ENCODE measurements around the gene ECEL1. TPM values are rescaled to one million over a fixed set of nuclear protein-coding genes. Genes with fewer than 3 reads are reported as not detected.

ECEL1 gene
- total RNA-seq, 1 experiment from 2014 or later = 23.3 TPM

DNA sequence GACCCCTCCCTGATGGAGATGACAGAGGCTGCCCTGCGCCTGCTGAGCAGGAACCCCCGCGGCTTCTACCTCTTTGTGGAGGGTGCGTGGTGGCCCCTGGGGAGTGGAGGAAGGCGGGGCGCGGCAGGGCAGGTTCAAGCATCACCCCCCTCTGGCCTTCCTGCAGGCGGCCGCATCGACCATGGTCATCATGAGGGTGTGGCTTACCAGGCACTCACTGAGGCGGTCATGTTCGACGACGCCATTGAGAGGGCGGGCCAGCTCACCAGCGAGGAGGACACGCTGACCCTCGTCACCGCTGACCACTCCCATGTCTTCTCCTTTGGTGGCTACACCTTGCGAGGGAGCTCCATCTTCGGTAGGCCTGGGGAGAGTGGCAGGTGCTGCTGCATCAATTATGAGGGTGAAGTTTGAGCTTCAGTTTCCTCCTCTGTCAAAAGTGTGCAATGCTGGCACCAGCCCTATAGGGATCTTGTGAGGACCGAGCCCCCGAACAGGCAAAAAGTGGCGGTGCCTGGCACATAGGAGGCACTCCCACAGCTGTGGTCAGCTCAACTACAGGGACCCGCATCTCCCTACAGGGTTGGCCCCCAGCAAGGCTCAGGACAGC lies 29.5 kb downstream of the ECEL1 start:
- TF ChIP-seq ZNF416 (CRISPR knock-in tag; IDR thresholded peaks at IDR 0.05) (no peak), ELF4 (CRISPR knock-in tag; IDR thresholded peaks at IDR 0.05; ENCODE audit: low read depth) (no peak), TEAD4 (CRISPR knock-in tag; IDR thresholded peaks at IDR 0.05) (no peak), MXD4 (CRISPR knock-in tag; IDR thresholded peaks at IDR 0.05; ENCODE audit: borderline replicate concordance) (no peak), GABPB1 (CRISPR knock-in tag; IDR thresholded peaks at IDR 0.05) (no peak)
- TF ChIP-seq, protein P1, sequence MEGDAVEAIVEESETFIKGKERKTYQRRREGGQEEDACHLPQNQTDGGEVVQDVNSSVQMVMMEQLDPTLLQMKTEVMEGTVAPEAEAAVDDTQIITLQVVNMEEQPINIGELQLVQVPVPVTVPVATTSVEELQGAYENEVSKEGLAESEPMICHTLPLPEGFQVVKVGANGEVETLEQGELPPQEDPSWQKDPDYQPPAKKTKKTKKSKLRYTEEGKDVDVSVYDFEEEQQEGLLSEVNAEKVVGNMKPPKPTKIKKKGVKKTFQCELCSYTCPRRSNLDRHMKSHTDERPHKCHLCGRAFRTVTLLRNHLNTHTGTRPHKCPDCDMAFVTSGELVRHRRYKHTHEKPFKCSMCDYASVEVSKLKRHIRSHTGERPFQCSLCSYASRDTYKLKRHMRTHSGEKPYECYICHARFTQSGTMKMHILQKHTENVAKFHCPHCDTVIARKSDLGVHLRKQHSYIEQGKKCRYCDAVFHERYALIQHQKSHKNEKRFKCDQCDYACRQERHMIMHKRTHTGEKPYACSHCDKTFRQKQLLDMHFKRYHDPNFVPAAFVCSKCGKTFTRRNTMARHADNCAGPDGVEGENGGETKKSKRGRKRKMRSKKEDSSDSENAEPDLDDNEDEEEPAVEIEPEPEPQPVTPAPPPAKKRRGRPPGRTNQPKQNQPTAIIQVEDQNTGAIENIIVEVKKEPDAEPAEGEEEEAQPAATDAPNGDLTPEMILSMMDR (IDR thresholded peaks at IDR 0.05) = no peak
- TF ChIP-seq, protein P2, sequence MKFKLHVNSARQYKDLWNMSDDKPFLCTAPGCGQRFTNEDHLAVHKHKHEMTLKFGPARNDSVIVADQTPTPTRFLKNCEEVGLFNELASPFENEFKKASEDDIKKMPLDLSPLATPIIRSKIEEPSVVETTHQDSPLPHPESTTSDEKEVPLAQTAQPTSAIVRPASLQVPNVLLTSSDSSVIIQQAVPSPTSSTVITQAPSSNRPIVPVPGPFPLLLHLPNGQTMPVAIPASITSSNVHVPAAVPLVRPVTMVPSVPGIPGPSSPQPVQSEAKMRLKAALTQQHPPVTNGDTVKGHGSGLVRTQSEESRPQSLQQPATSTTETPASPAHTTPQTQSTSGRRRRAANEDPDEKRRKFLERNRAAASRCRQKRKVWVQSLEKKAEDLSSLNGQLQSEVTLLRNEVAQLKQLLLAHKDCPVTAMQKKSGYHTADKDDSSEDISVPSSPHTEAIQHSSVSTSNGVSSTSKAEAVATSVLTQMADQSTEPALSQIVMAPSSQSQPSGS (CRISPR knock-in tag; IDR thresholded peaks at IDR 0.05; ENCODE audit: borderline replicate concordance, low read depth) = no peak
- TF ChIP-seq, protein P3, sequence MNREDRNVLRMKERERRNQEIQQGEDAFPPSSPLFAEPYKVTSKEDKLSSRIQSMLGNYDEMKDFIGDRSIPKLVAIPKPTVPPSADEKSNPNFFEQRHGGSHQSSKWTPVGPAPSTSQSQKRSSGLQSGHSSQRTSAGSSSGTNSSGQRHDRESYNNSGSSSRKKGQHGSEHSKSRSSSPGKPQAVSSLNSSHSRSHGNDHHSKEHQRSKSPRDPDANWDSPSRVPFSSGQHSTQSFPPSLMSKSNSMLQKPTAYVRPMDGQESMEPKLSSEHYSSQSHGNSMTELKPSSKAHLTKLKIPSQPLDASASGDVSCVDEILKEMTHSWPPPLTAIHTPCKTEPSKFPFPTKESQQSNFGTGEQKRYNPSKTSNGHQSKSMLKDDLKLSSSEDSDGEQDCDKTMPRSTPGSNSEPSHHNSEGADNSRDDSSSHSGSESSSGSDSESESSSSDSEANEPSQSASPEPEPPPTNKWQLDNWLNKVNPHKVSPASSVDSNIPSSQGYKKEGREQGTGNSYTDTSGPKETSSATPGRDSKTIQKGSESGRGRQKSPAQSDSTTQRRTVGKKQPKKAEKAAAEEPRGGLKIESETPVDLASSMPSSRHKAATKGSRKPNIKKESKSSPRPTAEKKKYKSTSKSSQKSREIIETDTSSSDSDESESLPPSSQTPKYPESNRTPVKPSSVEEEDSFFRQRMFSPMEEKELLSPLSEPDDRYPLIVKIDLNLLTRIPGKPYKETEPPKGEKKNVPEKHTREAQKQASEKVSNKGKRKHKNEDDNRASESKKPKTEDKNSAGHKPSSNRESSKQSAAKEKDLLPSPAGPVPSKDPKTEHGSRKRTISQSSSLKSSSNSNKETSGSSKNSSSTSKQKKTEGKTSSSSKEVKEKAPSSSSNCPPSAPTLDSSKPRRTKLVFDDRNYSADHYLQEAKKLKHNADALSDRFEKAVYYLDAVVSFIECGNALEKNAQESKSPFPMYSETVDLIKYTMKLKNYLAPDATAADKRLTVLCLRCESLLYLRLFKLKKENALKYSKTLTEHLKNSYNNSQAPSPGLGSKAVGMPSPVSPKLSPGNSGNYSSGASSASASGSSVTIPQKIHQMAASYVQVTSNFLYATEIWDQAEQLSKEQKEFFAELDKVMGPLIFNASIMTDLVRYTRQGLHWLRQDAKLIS (CRISPR knock-in tag; IDR thresholded peaks at IDR 0.05; ENCODE audit: borderline replicate concordance) = no peak
- ChIA-PET POLR2A (interaction anchor here (0.5 kb wide), 1 partner anchor 80 kb away, joined by 4 read pairs; no protein-coding TSS in a partner anchor), CTCF (interaction anchor here (1.6 to 2.1 kb wide), 2 partner anchors 10 to 64 kb away, joined by 4 to 6 read pairs; no protein-coding TSS in a partner anchor)
- peaks cover 4% of the 10 kb centered on the region; the same call in 1 of the 2 replicates for H3K27me3 Mint-ChIP-seq (ENCODE audit: low read depth)
- H3K4me3 Mint-ChIP-seq = no peak overlapping the region
- H3K27ac Mint-ChIP-seq = no peak overlapping the region
- H3K9me3 Mint-ChIP-seq = no peaks in the 10 kb centered on the region
- no peak for ATAC-seq
- DNase-seq (ENCODE audit: low spot score) = no peak
- H3K36me3 Mint-ChIP-seq = no peaks in the 10 kb centered on the region
- H3K4me1 Mint-ChIP-seq = no peaks in the 10 kb centered on the region

DNA sequence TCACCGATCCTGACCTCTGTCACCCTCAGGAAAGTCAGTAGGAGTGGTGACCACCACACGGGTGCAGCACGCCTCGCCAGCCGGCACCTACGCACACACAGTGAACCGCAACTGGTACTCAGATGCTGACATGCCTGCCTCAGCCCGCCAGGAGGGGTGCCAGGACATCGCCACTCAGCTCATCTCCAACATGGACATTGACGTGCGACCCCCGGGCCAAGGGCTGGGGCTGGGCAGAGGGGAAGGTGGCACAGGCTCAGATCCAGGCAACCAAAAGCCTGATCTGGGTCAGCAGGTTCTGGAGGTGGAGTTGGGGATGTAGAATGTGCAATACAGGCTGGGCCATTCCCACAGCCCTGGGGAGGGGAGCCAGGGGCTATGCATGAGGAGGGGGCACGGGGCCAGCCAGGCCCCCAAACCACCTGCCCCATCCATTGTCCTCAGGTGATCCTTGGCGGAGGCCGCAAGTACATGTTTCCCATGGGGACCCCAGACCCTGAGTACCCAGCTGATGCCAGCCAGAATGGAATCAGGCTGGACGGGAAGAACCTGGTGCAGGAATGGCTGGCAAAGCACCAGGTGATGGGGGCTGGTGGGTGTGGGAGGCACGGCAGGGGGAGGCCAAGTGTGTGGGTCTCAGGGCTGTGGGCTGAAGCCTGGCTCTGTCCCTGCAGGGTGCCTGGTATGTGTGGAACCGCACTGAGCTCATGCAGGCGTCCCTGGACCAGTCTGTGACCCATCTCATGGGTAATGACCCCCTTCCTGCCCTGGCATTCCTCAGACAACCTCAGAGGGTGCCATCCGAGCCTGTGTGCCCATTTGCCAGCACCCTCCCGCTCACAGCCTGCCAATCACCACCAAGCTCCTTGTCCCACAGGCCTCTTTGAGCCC lies 30.3 kb downstream of the ECEL1 start:
- CTCF ChIA-PET = interaction anchor here (1.6 to 2.1 kb wide), 2 partner anchors 10 to 64 kb away, joined by 4 to 6 read pairs; no protein-coding TSS in a partner anchor
- H3K27ac Mint-ChIP-seq = no peak overlapping the region
- no peaks in the 10 kb centered on the region for H3K4me1 Mint-ChIP-seq
- H3K36me3 Mint-ChIP-seq = no peaks in the 10 kb centered on the region
- no peaks in the 10 kb centered on the region for H3K9me3 Mint-ChIP-seq
- ATAC-seq (no peak), DNase-seq (ENCODE audit: low spot score) (no peak)
- POLR2A ChIA-PET = no interaction called here
- TF ChIP-seq MYBL2 (CRISPR knock-in tag; IDR thresholded peaks at IDR 0.05) (no peak), ZNF416 (CRISPR knock-in tag; IDR thresholded peaks at IDR 0.05) (no peak)
- TF ChIP-seq, protein P4, sequence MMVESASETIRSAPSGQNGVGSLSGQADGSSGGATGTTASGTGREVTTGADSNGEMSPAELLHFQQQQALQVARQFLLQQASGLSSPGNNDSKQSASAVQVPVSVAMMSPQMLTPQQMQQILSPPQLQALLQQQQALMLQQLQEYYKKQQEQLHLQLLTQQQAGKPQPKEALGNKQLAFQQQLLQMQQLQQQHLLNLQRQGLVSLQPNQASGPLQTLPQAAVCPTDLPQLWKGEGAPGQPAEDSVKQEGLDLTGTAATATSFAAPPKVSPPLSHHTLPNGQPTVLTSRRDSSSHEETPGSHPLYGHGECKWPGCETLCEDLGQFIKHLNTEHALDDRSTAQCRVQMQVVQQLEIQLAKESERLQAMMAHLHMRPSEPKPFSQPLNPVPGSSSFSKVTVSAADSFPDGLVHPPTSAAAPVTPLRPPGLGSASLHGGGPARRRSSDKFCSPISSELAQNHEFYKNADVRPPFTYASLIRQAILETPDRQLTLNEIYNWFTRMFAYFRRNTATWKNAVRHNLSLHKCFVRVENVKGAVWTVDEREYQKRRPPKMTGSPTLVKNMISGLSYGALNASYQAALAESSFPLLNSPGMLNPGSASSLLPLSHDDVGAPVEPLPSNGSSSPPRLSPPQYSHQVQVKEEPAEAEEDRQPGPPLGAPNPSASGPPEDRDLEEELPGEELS (CRISPR knock-in tag; IDR thresholded peaks at IDR 0.05) = no peak
- H3K27me3 Mint-ChIP-seq (ENCODE audit: low read depth) = no peaks in the 10 kb centered on the region; the same call in 1 of the 2 replicates
- no peak overlapping the region for H3K4me3 Mint-ChIP-seq
